ENCODE data around the gene AP3D1. TPM values are rescaled to one million over a fixed set of nuclear protein-coding genes. Genes with fewer than 3 reads are reported as not detected.

Gene AP3D1
- total and polyA plus RNA-seq, 4 donors = 21.7 to 79.8 (median 59.6) TPM

GRCh38 chr19:2056837-2057192 is 94.6 kb downstream of the AP3D1 start (continued):
- TF ChIP-seq JUND (IDR thresholded peaks at IDR 0.05) (no peak), GABPA (IDR thresholded peaks at IDR 0.05 in 1 of 2, conservative IDR thresholded peaks at IDR 0.05 in 1 of 2) (no peak), SP1 (IDR thresholded peaks at IDR 0.05) (no peak)

GRCh38 chr19:2055931-2056836 is 95.2 kb downstream of the AP3D1 start:
- H3K27ac ChIP-seq (ENCODE audit: low read depth in 1 of 2, low read length in 2 of 2) = peak overlapping the region; percentile 62 to 79
- no peaks in the 10 kb centered on the region for H3K9me3 ChIP-seq (ENCODE audit: control insufficient read depth in 4 of 4, low read length in 3 of 4)
- H3K27me3 ChIP-seq (ENCODE audit: control insufficient read depth in 4 of 4, insufficient read depth in 4 of 4, low read length in 3 of 4) = no peaks in the 10 kb centered on the region
- DNase-seq (ENCODE audit: low spot score) = no peak
- H3K9ac ChIP-seq (ENCODE audit: low read depth in 1 of 2, low read length in 2 of 2) = no peak overlapping the region
- no peaks in the 10 kb centered on the region for H3K36me3 ChIP-seq (ENCODE audit: control insufficient read depth in 4 of 4, insufficient read depth in 3 of 4, low read depth in 1 of 4, low read length in 3 of 4)
- whole genome bisulfite sequencing = 51% methylated on average over 22 of the region's 22 CpGs
- peaks cover 15 to 51% (median 34%) of the 10 kb centered on the region in 4 donors for H3K4me1 ChIP-seq (ENCODE audit: control insufficient read depth in 4 of 4, insufficient read depth in 4 of 4, low read length in 3 of 4)
- TF ChIP-seq CTCF (IDR thresholded peaks at IDR 0.05; ENCODE audit: low read depth, low read length, missing input control) (no peak), NR2F2 (IDR thresholded peaks at IDR 0.05) (peak; percentile 58), ATF3 (IDR thresholded peaks at IDR 0.05) (no peak), SP1 (IDR thresholded peaks at IDR 0.05) (peak; percentile 11), FOXA1 (IDR thresholded peaks at IDR 0.05) (no peak), ZBTB33 (IDR thresholded peaks at IDR 0.05) (no peak), HNF4A (conservative IDR thresholded peaks at IDR 0.05) (no peak), RXRA (IDR thresholded peaks at IDR 0.05) (no peak)
- no peak overlapping the region for H3K4me3 ChIP-seq (ENCODE audit: low read depth in 1 of 3, low read length in 3 of 3)

GRCh38 chr19:2054763-2055162 is 96.6 kb downstream of the AP3D1 start:
- 83% methylated on average over 8 of the region's 8 CpGs for WGBS
- TF ChIP-seq NR2F2 (IDR thresholded peaks at IDR 0.05) (no peak), JUND (IDR thresholded peaks at IDR 0.05) (no peak), FOXA1 (IDR thresholded peaks at IDR 0.05) (no peak), MAX (IDR thresholded peaks at IDR 0.05) (no peak), RAD21 (IDR thresholded peaks at IDR 0.05) (no peak), RXRA (IDR thresholded peaks at IDR 0.05) (no peak), REST (IDR thresholded peaks at IDR 0.05) (no peak), ATF3 (IDR thresholded peaks at IDR 0.05) (no peak), HNF4G (IDR thresholded peaks at IDR 0.05) (no peak), FOXA2 (IDR thresholded peaks at IDR 0.05) (no peak), YY1 (IDR thresholded peaks at IDR 0.05) (no peak), GABPA (IDR thresholded peaks at IDR 0.05 in 1 of 2, conservative IDR thresholded peaks at IDR 0.05 in 1 of 2) (no peak), EGR1 (IDR thresholded peaks at IDR 0.05; ENCODE audit: low read depth in 2 of 2) (no peak), HNF4A (conservative IDR thresholded peaks at IDR 0.05) (no peak)
- Histone ChIP-seq H3K36me3 (ENCODE audit: control insufficient read depth in 4 of 4, insufficient read depth in 3 of 4, low read depth in 1 of 4, low read length in 3 of 4) (no peaks in the 10 kb centered on the region), H3K4me3 (ENCODE audit: low read depth in 1 of 3, low read length in 3 of 3) (no peak overlapping the region), H3K9me3 (ENCODE audit: control insufficient read depth in 4 of 4, low read length in 3 of 4) (no peaks in the 10 kb centered on the region), H3K9ac (ENCODE audit: low read depth in 1 of 2, low read length in 2 of 2) (no peak overlapping the region), H3K4me1 (ENCODE audit: control insufficient read depth in 4 of 4, insufficient read depth in 4 of 4, low read length in 3 of 4) (peaks cover 13 to 40% (median 29%) of the 10 kb centered on the region in 4 donors), H3K27ac (ENCODE audit: low read depth in 1 of 2, low read length in 2 of 2) (peak overlapping the region in 1 of 2 donors; percentile 68), H3K27me3 (ENCODE audit: control insufficient read depth in 4 of 4, insufficient read depth in 4 of 4, low read length in 3 of 4) (no peaks in the 10 kb centered on the region)
- DNase-seq (ENCODE audit: low spot score) = no peak
